ENCODE data around the gene PNCK.
"Not testable (repeated sequence)": the region's sequence is repeated elsewhere in the genome, so short reads cannot be mapped to it uniquely, and the experiment has no call there.

The PNCK gene

GRCh38 chrX:153697924-153698865 is 24.6 kb upstream of the PNCK start:
- no peak for DNase-seq

GRCh38 chrX:153696986-153697722 is 23.5 kb upstream of the PNCK start:
- not testable (repeated sequence) for DNase-seq

- DNase-seq = not testable (repeated sequence)
Observed at GRCh38 chrX:153696538-153696937, 22.9 kb upstream of the PNCK start.

GRCh38 chrX:153696100-153696499 is 22.5 kb upstream of the PNCK start:
- no peak for DNase-seq

- no peak for DNase-seq
Observed at GRCh38 chrX:153694687-153695270, 21.2 kb upstream of the PNCK start.

GRCh38 chrX:153694256-153694655 is 20.6 kb upstream of the PNCK start:
- DNase-seq = not testable (repeated sequence)

GRCh38 chrX:153693216-153694086 is 19.8 kb upstream of the PNCK start:
- no peak for DNase-seq

GRCh38 chrX:153692611-153693156 is 19.1 kb upstream of the PNCK start:
- DNase-seq = no peak

GRCh38 chrX:153692003-153692402 is 18.4 kb upstream of the PNCK start:
- DNase-seq = no peak

- not testable (repeated sequence) for DNase-seq
Observed at GRCh38 chrX:153691032-153691827, 17.6 kb upstream of the PNCK start.

GRCh38 chrX:153690466-153690865 is 16.9 kb upstream of the PNCK start:
- no peak for DNase-seq

- no peak for DNase-seq
Observed at GRCh38 chrX:153689654-153690465, 16.2 kb upstream of the PNCK start.

GRCh38 chrX:153688911-153689590 is 15.4 kb upstream of the PNCK start:
- DNase-seq = no peak

- no peak for DNase-seq
Observed at GRCh38 chrX:153688506-153688905, 14.9 kb upstream of the PNCK start.

GRCh38 chrX:153688071-153688470 is 14.5 kb upstream of the PNCK start:
- DNase-seq = no peak

- peak; percentile 81 for DNase-seq
Observed at GRCh38 chrX:153687121-153688039, 13.8 kb upstream of the PNCK start, which contains the start of gene SLC6A8. Gene SLC6A8, plus strand, starts transcription at chrX:153687926. Its CDS starts 649 bp downstream, at chrX:153688575.

GRCh38 chrX:153686711-153687110 is 13.1 kb upstream of the PNCK start:
- no peak for DNase-seq
